CD8-positive, alpha-beta memory T cell (primary cell): ENCODE measurements around the gene DIDO1. TPM values are rescaled to one million over a fixed set of nuclear protein-coding genes. Genes with fewer than 3 reads are reported as not detected.
A peak's percentile ranks its signal among the peaks of the same experiment; 100 is the strongest.

ENCODE experiments used
- CTCF ChIA-PET: fragments of 350-600 bp; sonication (Branson Sonifier 250); formaldehyde crosslinking; loops from one replicate; lab custom pipeline; 2021; ENCODE audit warnings: antibody characterized with exemption; lab: Charles Lee
- POLR2A ChIA-PET: fragments of 350-600 bp; sonication (Branson Sonifier 250); formaldehyde crosslinking; loops from one replicate; lab custom pipeline; 2021; ENCODE audit warnings: antibody characterized with exemption; lab: Charles Lee
- DNase-seq, 5 donors: peaks; one replicate each; pipeline versions ENCODE4 v3.0.0 to v3.0.0-alpha.2; 2020 to 2022; ENCODE audit warnings: mixed read lengths in 1 of 5
- H3K27ac ChIP-seq: one replicate; pipeline ENCODE4 v1.7.0; 2013; ENCODE audit warnings: low read depth, mild to moderate bottlenecking, low read length, moderate library complexity
- H3K27me3 ChIP-seq: 2 replicates; pipeline ENCODE4 v1.7.0; 2013; ENCODE audit warnings: low read length, mild to moderate bottlenecking; ENCODE audit not compliant: insufficient read depth, poor library complexity, severe bottlenecking
- H3K36me3 ChIP-seq: 2 replicates; pipeline ENCODE4 v1.7.0; 2013; ENCODE audit warnings: mild to moderate bottlenecking, low read length, moderate library complexity; ENCODE audit not compliant: insufficient read depth
- H3K4me1 ChIP-seq: 2 replicates; pipeline ENCODE4 v1.7.0; 2013; ENCODE audit warnings: mild to moderate bottlenecking, low read length, moderate library complexity; ENCODE audit not compliant: insufficient read depth
- H3K4me3 ChIP-seq: 2 replicates; pipeline ENCODE4 v1.7.0; 2013; ENCODE audit warnings: mild to moderate bottlenecking, low read length
- H3K9me3 ChIP-seq: 2 replicates; pipeline ENCODE4 v1.7.0; 2013; ENCODE audit warnings: mild to moderate bottlenecking, low read length
- H3K27ac Mint-ChIP-seq, 8 donors: one replicate each; pipeline ENCODE4 v1.8.0; 2020 to 2021; ENCODE audit warnings: mixed read lengths in 8 of 8, mild to moderate bottlenecking in 6 of 8, inconsistent platforms in 3 of 8, moderate library complexity in 3 of 8
- H3K27me3 Mint-ChIP-seq, 2 donors: one replicate each; pipeline ENCODE4 v1.8.0; 2020 to 2021; ENCODE audit warnings: mixed read lengths in 2 of 2, mild to moderate bottlenecking in 1 of 2, moderate library complexity in 1 of 2
- H3K36me3 Mint-ChIP-seq, 3 donors: one replicate each; pipeline ENCODE4 v1.8.0; 2020 to 2021; ENCODE audit warnings: mixed read lengths in 3 of 3, inconsistent platforms in 1 of 3, mild to moderate bottlenecking in 1 of 3
- H3K4me1 Mint-ChIP-seq, 3 donors: one replicate each; pipeline ENCODE4 v1.8.0; 2020 to 2021; ENCODE audit warnings: mixed read lengths in 3 of 3, inconsistent platforms in 1 of 3, mild to moderate bottlenecking in 1 of 3
- H3K4me3 Mint-ChIP-seq, 7 donors: one replicate each; pipeline ENCODE4 v1.8.0; 2020 to 2021; ENCODE audit warnings: mixed read lengths in 7 of 7, mild to moderate bottlenecking in 6 of 7, moderate library complexity in 4 of 7, inconsistent platforms in 2 of 7
- H3K9me3 Mint-ChIP-seq, 5 donors: one replicate each; pipeline ENCODE4 v1.8.0; 2020 to 2022; ENCODE audit warnings: mixed read lengths in 5 of 5, mild to moderate bottlenecking in 3 of 5, moderate library complexity in 2 of 5, inconsistent platforms in 1 of 5
- polyA plus RNA-seq: library from polyadenylated mRNA; unstranded; fragments of 300-500 nt; fragmentation: Illumina TruSeq; gene quantifications from one replicate; pipeline ENCODE4 v1.2.3, GENCODE V29; 2021
- total RNA-seq, 2 experiments: library from RNA; stranded (reverse); gene quantifications; one replicate each; pipeline ENCODE4 v1.2.3, GENCODE V29; 2021

DIDO1 gene
- total and polyA plus RNA-seq, 3 experiments from 2014 or later, result 39.0 to 57.3 (median 55.3) TPM

DNA sequence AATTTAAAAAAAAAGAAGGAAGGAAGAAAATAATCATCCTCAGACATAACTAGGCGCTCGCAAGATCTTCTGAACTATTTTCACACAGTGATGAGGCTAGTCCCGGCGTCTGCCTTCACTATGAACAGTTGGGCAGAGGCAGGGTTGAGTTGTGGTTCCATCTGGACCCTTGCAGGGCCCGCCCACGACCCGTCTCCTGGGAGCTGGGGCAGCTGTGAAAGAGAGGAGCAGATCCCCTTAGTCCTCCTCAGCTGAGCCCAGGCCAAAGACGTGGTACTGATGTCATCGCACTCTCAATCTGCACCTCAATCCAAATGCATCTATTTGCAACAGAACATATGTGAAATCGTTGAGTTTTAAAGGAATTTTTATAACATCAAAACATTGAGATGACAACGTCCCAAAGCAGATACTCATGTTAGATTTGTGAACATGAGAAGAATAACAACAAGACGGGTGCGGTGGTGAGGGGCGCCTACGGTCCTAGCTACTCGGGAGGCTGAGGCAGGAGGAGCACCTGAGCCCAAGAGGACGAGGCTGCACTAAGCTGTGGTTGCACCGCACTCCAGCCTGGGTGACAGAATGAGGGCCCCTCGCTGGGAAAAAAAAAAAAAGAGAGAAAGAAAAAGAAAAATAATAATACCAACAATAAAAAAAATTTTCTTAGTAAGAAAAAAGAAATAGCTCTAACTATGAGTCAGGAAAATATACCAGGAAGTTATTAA, 80.0 kb downstream of the DIDO1 start:
- Mint-ChIP-seq H3K27ac (no peak overlapping the region), H3K4me3 (no peak overlapping the region)
- POLR2A ChIA-PET, result interaction anchor here (0.7 kb wide), 1 partner anchor 52 kb away, joined by 5 read pairs; no protein-coding TSS in a partner anchor

DNA sequence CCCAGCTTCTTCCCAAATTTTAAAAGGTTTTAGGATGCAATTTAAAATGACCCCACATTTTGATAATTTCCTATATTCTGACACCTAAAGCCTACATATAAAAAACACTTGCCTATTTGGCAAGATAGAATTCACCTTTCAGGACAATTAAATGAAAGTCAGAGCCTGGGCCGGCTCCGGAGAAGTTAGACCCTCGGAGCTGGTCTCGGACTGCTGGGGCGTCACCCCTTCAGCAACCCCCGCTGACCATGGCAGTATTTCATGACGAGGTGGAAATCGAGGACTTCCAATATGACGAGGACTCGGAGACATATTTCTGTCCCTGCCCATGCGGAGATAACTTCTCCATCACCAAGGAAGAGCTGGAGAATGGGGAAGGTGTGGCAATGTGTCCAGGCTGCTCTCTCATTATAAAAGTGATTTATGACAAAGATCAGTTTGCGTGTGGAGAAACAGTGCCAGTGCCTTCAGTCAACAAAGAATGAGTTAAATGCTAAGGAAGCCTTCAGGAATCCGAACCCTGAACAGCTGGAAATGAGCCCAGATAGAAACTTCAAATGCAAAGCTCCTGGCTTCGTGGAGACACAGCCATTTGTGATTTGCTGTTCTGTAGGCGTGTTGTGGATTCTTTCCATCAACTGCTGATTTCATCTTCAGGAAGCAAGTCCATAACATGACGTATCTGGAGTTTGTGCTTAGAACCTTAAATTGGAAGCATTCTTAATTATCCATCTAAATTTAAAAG, 80.7 kb downstream of the DIDO1 start:
- peaks cover 0 to 2% of the 10 kb centered on the region in 2 donors for H3K27me3 Mint-ChIP-seq
- ChIA-PET CTCF (no interaction called here), POLR2A (no interaction called here)
- Histone ChIP-seq H3K27me3 (no peaks in the 10 kb centered on the region), H3K4me1 (no peaks in the 10 kb centered on the region), H3K9me3 (no peaks in the 10 kb centered on the region), H3K27ac (no peak overlapping the region), H3K36me3 (no peaks in the 10 kb centered on the region), H3K4me3 (no peak overlapping the region)
- H3K4me3 Mint-ChIP-seq, result no peak overlapping the region
- H3K9me3 Mint-ChIP-seq, result no peaks in the 10 kb centered on the region
- no peak for DNase-seq
- H3K4me1 Mint-ChIP-seq, result no peaks in the 10 kb centered on the region
- H3K27ac Mint-ChIP-seq, result no peak overlapping the region
- H3K36me3 Mint-ChIP-seq, result peaks cover 0 to 26% (median 0%) of the 10 kb centered on the region in 3 donors

More for the DNA sequence above, 80.0 kb downstream of the DIDO1 start:
- CTCF ChIA-PET, result interaction anchor here (0.9 kb wide), 1 partner anchor 38 kb away, joined by 5 read pairs; no protein-coding TSS in a partner anchor
- H3K36me3 Mint-ChIP-seq, result peaks cover 0 to 30% (median 0%) of the 10 kb centered on the region in 3 donors
- no peaks in the 10 kb centered on the region for H3K27me3 ChIP-seq
- no peak overlapping the region for H3K27ac ChIP-seq
- H3K4me1 ChIP-seq, result no peaks in the 10 kb centered on the region
- H3K9me3 Mint-ChIP-seq, result no peaks in the 10 kb centered on the region
- H3K4me1 Mint-ChIP-seq, result no peaks in the 10 kb centered on the region
- H3K36me3 ChIP-seq, result no peaks in the 10 kb centered on the region
- peaks cover 0 to 2% of the 10 kb centered on the region in 2 donors for H3K27me3 Mint-ChIP-seq
- no peaks in the 10 kb centered on the region for H3K9me3 ChIP-seq
- no peak for DNase-seq
- no peak overlapping the region for H3K4me3 ChIP-seq

DNA sequence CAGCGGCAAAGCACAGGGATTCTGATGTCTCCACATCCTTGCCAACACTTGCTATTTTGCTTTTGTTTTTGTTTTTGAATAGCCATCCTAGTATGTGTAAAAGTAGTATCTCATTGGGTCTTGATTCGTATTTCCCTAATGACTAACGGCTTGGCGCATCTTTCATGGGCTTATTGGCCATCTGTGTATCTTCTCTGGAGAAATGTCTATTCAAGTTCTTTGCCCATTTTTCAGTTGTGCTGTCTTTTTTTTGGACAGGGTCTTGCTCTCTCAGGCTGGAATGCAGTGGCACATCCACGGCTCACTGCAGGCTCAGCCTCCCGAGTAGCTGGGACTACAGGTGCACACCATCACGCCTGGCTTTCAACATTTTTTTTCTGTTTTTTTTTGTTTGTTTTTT, 82.1 kb downstream of the DIDO1 start:
- CTCF ChIA-PET, result no interaction called here

GRCh38 chr20:62843656-62844055, 82.6 kb downstream of the DIDO1 start:
- Mint-ChIP-seq H3K27me3 (peaks cover 0 to 2% of the 10 kb centered on the region in 2 donors), H3K27ac (peak overlapping the region in 1 of 8 donors; percentile 54), H3K36me3 (peaks cover 0 to 21% (median 0%) of the 10 kb centered on the region in 3 donors), H3K4me1 (no peaks in the 10 kb centered on the region), H3K9me3 (no peaks in the 10 kb centered on the region), H3K4me3 (no peak overlapping the region)
- Histone ChIP-seq H3K36me3 (no peaks in the 10 kb centered on the region), H3K9me3 (no peaks in the 10 kb centered on the region), H3K4me1 (no peaks in the 10 kb centered on the region), H3K4me3 (no peak overlapping the region), H3K27me3 (no peaks in the 10 kb centered on the region), H3K27ac (no peak overlapping the region)
- ChIA-PET POLR2A (no interaction called here), CTCF (no interaction called here)
- DNase-seq, result no peak

More for the DNA sequence above, 82.1 kb downstream of the DIDO1 start:
- H3K27me3 ChIP-seq, result no peaks in the 10 kb centered on the region
- H3K9me3 ChIP-seq, result no peaks in the 10 kb centered on the region
- H3K4me3 ChIP-seq, result no peak overlapping the region
- H3K36me3 ChIP-seq, result no peaks in the 10 kb centered on the region
- H3K27ac ChIP-seq, result no peak overlapping the region
- no peak overlapping the region for H3K4me3 Mint-ChIP-seq
- no peaks in the 10 kb centered on the region for H3K4me1 ChIP-seq
- H3K27me3 Mint-ChIP-seq, result peaks cover 0 to 2% of the 10 kb centered on the region in 2 donors
- POLR2A ChIA-PET, result no interaction called here
- H3K27ac Mint-ChIP-seq, result peak overlapping the region in 1 of 8 donors; percentile 23
- H3K36me3 Mint-ChIP-seq, result peaks cover 0 to 21% (median 0%) of the 10 kb centered on the region in 3 donors
- no peak for DNase-seq
- H3K4me1 Mint-ChIP-seq, result no peaks in the 10 kb centered on the region
- H3K9me3 Mint-ChIP-seq, result no peaks in the 10 kb centered on the region

- no peaks in the 10 kb centered on the region for H3K9me3 ChIP-seq
- H3K36me3 ChIP-seq, result no peaks in the 10 kb centered on the region
- no peaks in the 10 kb centered on the region for H3K4me1 Mint-ChIP-seq
- no peak overlapping the region for H3K27ac ChIP-seq
- H3K27me3 ChIP-seq, result no peaks in the 10 kb centered on the region
- H3K4me3 Mint-ChIP-seq, result no peak overlapping the region
- no peak for DNase-seq
- H3K27ac Mint-ChIP-seq, result no peak overlapping the region
- CTCF ChIA-PET, result no interaction called here
- H3K4me1 ChIP-seq, result no peaks in the 10 kb centered on the region
- no peak overlapping the region for H3K4me3 ChIP-seq
- POLR2A ChIA-PET, result no interaction called here
- peaks cover 0 to 13% (median 0%) of the 10 kb centered on the region in 3 donors for H3K36me3 Mint-ChIP-seq
- no peaks in the 10 kb centered on the region for H3K27me3 Mint-ChIP-seq
- H3K9me3 Mint-ChIP-seq, result no peaks in the 10 kb centered on the region
These were observed 84.5 kb downstream of the DIDO1 start for GRCh38 chr20:62841705-62842212.

- no peak overlapping the region for H3K27ac ChIP-seq
- no peaks in the 10 kb centered on the region for H3K9me3 Mint-ChIP-seq
- H3K27ac Mint-ChIP-seq, result peak overlapping the region in 1 of 8 donors; percentile 74
- H3K27me3 ChIP-seq, result no peaks in the 10 kb centered on the region
- H3K36me3 ChIP-seq, result no peaks in the 10 kb centered on the region
- H3K4me1 Mint-ChIP-seq, result no peaks in the 10 kb centered on the region
- H3K27me3 Mint-ChIP-seq, result peaks cover 1 to 2% of the 10 kb centered on the region in 2 donors
- H3K9me3 ChIP-seq, result no peaks in the 10 kb centered on the region
- POLR2A ChIA-PET, result no interaction called here
- H3K4me1 ChIP-seq, result no peaks in the 10 kb centered on the region
- no peak overlapping the region for H3K4me3 Mint-ChIP-seq
- CTCF ChIA-PET, result no interaction called here
- H3K36me3 Mint-ChIP-seq, result peaks cover 0 to 4% (median 0%) of the 10 kb centered on the region in 3 donors
- H3K4me3 ChIP-seq, result no peak overlapping the region
- no peak for DNase-seq
These were observed 85.8 kb downstream of the DIDO1 start for GRCh38 chr20:62840244-62841197.

DNA sequence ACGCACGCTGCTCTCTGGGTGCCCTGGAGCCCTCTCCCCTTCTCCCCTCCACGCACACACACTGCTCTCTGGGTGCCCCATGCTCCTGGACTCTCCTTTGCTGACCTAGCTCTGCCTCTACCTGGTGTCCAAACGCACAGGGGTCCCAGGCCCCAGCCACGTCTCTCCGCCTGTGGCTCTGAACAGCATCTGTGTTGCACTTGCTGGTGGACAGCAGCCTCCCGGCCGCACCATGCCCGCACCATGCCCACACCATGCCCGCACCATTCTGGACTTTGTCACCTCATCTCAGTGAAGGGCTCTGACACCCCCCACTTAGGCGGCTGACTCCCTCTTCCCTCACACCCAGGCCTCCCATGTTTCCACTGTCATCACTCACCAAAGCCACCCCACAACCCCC, 86.5 kb downstream of the DIDO1 start:
- CTCF ChIA-PET, result no interaction called here
- Histone ChIP-seq H3K9me3 (no peaks in the 10 kb centered on the region), H3K36me3 (no peaks in the 10 kb centered on the region), H3K4me3 (no peak overlapping the region), H3K27ac (no peak overlapping the region), H3K4me1 (no peaks in the 10 kb centered on the region), H3K27me3 (no peaks in the 10 kb centered on the region)
- Mint-ChIP-seq H3K4me1 (no peaks in the 10 kb centered on the region), H3K4me3 (no peak overlapping the region), H3K27ac (peak overlapping the region in 3 of 8 donors; percentile 27 to 74 (median 48)), H3K36me3 (peaks cover 0 to 1% (median 0%) of the 10 kb centered on the region in 3 donors), H3K27me3 (peaks cover 1 to 5% of the 10 kb centered on the region in 2 donors), H3K9me3 (no peaks in the 10 kb centered on the region)
- POLR2A ChIA-PET, result no interaction called here
- DNase-seq, result no peak
